Activated effector memory CD4-positive, alpha-beta T cell treated with Interleukin-2 at 50 U/mL for 16 hours (primary cell): Measurements from ENCODE around the gene SCAMP3.
"Not testable (repeated sequence)": the region's sequence is repeated elsewhere in the genome, so short reads cannot be mapped to it uniquely, and the experiment has no call there.

Experiments
- DNase-seq: peaks from one replicate; pipeline ENCODE4 v3.0.0-alpha.2; 2020

Gene SCAMP3

DNA sequence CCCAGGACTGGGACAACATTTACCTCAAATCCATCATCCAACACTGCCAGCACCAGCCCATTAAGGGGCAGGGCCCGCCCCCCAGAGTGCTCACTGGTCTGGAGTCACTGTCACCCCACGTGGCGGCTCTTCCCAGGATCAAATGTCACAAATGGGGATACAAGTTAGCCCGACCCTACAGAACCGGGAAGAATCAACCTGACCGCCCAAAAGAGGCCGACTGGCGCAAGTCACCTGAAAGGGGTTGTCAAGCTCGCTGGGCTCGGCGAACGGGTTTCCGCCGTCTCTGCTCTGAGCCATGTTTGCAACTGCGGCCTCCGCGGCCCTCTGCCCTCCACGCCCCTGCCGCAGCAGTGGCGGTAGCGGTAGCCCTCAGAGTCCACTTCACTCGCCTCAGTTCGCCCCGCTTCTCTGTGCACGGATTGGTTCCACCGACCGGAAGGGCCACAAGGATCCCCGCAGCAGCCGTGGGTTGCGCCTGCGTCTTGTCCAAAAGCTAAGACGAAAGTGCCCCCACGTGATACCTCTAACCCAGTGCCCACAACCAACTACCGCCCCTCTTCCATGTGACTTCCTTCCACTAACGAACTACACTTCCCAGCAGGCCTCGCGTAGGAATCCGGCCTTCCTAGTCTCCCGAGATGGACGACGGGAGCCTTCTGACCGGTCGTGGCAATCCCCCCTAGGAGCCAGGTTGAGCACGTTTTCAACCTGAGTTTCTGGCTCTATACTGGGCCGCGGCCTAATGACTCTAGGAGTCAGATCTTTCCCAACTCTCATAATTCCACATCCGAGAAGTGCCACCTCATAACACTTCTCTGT lies at the start of gene SCAMP3:
Gene SCAMP3, minus strand, starts transcription at position 509 of the 822 bp plus-strand sequence. Its CDS starts 209 bp downstream, at position 300.
- peak; percentile 77 for DNase-seq

DNA sequence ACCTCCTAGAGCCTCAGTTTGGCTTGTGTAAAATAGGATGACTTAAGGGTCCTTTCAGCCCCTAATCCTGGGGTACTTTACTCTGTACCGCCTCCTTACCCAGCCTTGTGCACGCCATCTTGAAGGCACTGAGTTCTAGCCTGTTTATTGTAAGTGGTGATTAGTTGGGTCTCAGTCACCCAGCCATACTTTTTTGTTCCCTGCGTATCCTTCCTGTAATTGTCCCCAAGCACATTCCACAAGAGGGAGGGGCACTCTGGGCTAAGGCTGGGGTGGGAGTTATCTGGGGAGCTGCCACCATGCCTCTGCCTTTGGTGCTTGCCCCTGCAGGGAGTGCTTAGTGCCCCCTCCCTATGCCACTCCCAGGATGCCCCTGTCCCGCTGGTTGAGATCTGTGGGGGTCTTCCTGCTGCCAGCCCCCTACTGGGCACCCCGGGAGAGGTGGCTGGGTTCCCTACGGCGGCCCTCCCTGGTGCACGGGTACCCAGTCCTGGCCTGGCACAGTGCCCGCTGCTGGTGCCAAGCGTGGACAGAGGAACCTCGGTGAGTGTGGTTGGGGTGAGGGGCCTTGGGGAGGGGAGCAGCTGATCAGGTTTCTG lies 47.4 kb upstream of the SCAMP3 start:
- DNase-seq: no peak

DNA sequence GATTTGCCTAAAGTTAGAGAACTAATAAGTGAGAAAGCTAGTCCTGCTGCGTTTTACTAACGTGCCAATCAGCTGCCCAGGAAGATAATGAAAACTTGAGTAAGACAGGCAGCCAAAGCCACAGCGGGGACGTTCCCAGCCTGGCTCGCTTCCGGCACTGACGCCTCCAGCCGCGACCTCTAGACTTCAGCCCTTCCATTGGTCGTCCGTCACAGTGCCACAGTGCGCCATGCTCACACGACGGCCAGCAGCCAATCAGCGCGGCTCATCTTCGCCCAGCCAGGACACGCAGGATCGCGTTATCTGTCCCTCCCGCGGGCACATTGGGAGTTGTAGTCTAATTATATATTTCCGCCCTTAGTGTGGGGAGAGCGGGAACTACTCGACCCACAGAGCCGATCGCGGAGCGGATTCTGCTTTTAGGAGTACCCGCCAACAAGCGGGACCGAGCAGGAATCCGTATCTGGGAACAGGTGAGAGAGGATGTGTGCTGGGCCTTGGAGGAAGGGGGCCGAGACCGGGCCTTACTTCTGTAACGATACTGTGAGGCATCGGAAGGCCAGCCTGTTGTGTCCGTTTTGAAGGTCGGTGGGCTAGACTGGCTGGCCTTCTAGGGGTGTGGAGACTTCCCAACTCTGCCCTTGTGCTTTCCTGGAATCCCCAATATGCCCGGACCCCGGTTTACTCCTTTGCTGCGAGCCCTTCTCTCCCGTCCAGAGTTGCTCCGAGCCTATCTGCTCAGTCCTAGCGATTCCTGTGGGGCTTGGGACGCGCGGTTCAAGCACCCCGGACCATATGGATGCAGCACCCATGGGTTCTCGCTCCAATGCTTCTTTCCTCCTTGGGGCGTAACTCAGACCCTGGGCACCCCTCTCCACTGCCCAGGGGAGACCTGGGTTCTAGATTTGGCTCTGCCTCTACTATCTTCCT lies 46.6 kb upstream of the SCAMP3 start, which contains the start of gene FDPS:
Gene FDPS, plus strand, starts transcription at position 374 of the 930 bp plus-strand sequence. CDS start 924 bp downstream, outside the sequence.
- peak; percentile 95 for DNase-seq

DNA sequence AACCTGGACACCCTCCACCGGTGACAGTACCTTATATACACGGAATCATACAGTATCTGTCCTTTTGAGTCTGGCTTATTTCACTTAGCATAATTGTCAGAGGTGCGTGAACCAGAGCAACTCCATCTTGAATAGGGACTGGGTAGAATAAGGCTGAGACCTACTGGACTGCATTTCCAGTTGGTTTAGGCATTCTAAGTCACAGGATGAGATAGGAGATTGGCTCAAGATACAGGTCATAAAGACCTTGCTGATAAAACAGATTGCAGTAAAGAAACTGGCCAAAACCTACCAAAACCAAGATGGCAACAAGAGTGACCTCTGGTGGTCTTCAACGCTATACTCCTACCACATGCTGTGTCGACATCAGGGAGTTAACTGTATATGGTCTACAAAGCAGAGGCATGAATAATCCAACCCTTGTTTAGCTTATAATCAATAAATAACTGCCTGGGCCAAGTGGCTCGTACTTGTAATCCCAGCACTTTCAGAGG lies 45.1 kb upstream of the SCAMP3 start:
- DNase-seq: no peak

DNA sequence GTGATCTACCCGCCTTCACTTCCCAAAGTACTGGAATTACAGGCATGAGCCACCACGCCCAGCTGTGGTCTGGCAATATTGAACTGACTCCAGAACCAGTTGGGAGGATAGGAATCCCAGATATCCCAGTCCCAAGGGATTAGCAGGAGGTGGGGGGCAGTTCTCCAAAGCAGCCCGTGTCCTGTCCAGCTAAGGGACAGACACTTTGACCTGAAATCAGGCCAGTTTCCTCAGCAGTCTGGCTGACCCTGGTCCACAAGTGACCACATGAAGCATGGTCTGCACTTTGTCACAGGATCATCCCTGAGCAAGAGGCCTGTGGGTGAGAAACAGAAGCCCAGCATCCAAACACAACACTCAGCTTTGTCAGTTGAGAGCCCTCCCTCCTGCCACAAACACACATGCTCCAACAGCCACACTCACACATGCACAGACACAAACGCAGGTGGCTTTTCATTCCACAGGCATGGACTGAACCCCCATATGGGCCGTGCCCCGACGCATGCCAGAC lies 43.8 kb upstream of the SCAMP3 start:
- no peak for DNase-seq

DNA sequence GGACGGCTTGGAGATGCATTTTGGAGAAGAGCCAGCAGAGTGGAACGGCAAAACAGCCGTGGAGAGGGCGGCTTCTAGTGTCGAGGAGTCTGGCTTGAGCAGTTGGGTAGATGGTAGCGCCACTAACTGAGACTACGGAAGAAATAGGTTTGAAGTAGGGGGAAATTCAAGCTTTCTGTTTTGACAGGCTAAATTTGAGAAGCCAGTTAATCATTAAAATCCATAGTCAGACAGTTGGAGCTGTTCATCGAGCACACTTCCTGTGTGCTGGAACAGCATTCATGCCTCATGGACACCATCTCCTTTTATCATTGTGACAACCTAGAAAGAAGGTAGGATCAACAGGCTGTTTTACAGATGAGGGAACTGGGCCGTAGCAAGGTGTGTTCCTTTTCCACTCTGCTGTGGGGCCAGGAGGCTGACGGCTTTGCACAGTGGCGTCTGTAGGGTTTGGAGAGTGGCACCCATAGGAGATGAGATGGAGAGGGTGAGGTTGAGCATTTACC lies 42.5 kb upstream of the SCAMP3 start:
- no peak for DNase-seq

DNA sequence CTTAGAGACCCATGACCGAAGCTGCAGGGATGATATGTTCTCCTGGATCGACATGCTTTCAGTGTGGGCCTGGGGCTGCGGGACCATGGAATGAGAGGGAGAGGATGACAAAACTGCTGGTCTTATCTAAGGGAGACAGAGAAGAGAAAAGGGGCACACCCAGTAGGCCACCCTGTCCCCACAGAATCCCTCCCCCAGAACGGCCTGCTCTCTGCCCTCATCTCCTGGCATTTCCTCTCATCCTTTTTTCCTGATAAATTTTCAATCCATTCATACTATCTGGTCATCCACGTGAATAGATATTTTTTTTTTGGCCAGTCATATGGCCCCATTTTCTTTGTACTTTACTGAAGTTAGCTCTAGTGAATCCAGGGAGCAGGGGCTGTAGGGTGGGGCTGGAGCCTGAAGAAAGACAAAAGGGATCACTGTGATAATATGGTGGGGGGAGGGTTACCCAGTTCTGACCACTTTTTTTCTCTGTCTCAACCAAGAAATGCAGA lies 39.2 kb upstream of the SCAMP3 start, which contains the start of gene PKLR:
Gene PKLR, minus strand, starts transcription at position 97 of the 500 bp plus-strand sequence. Its CDS starts 43 bp downstream, at position 54.
- no peak for DNase-seq

DNA sequence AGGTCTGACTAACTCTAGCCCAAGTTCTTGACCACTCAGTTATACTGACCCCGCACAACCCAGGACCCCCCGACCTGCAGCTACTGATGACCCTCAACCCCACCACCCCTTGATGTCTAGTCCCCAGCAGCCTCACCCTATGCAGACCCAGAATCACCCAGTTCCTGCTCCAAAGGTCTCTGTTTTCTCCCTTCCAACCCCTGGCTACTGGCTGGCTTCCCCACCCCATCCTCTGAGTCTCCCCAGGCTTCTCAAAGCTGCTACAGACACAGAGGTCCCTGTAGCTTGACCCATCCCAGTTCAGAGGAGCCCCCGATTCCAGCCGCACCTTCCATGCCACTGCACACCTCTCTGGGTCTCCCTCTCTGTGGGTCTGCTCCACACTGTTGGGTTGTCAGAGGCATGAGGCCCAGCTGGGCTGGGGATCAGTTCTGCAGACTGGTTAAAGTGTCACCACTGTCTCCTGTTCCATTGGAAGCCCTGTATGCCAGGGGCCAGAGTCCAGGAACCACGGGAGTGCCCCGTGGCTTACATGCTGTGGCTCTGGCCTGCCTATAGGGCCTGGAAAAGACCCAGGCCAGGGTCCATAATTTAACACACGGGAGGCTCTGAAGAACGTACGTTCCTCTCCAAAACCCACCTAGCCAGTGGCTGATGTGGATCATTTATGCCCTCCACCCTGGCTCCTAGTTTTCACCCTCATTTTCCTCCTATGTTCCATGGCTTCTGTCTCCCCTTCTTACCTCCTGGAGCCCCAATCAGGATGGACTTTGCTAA lies 38.6 kb upstream of the SCAMP3 start:
- no peak for DNase-seq

DNA sequence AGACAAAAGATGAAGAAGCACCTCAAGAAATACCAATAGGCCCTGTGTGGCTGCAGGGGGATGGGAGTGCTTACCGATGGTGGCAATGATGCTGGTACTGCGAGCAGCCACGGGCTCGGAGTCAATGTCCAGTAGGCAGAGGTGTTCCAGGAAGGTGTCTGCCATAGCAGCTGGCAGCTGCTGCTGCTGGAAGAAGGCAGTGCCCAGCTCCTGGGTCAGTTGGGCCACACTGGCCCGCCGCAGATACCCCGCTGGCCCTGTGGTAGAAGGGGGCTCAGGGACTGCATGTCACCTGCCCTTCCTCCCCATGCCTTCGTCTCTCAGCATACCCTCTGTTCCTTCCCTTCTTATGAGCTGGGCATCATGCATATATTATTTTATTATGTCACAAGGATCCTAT lies 37.9 kb upstream of the SCAMP3 start:
- no peak for DNase-seq

DNA sequence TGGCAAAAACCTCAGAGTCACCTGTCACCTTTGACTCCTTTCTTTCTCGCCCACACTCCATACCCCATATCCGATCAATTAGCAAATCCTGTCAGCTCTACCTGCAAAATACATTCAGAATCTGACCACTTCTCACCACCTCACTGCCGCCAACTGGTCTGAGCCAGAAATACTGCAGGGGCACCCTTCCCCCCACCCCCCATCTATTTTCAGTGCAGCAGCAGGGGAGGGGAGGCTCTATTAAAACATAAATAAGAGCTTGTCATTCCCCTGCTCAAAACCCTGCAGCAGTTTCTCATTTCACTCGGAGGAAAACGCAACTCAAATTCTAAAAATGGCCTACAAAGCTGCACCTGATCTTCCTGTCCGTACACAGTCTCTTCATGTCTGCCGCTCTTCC lies 35.2 kb upstream of the SCAMP3 start:
- DNase-seq: no peak

DNA sequence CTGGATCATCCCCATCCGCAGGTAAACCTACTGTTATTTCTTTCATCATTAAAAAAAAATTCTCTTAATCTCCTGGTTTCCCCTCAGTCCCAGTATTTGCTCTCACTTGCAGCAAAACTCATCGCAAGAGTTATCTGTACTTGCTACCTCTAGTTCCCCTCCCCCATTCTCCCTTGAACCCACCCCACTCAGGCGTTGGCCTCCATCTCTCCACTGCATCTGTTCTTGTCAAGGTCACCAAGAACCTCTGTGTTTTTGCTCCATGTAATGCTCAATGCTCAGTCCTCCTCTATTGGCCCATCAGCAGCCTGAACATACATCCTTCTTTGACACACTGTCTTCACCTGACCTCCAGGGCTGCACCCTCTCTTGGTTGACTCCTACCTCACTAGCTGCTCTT lies 34.5 kb upstream of the SCAMP3 start:
- no peak for DNase-seq

DNA sequence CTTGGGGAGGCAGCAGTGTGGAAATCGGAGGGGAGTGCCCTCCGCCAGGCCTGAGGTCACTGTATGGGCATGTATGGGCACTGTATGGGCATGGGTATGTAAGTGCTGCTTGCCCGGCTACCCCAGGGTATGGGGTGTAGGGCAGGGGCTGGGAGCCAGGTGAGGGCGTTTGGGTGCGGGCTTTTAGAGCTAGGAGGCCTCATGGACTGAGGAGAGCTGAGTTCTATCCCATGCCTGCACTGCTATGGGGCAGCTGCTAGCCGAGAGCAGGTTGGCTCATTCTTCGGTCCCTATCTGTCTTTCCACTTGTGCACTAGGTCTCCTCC lies 33.7 kb upstream of the SCAMP3 start:
- no peak for DNase-seq

DNA sequence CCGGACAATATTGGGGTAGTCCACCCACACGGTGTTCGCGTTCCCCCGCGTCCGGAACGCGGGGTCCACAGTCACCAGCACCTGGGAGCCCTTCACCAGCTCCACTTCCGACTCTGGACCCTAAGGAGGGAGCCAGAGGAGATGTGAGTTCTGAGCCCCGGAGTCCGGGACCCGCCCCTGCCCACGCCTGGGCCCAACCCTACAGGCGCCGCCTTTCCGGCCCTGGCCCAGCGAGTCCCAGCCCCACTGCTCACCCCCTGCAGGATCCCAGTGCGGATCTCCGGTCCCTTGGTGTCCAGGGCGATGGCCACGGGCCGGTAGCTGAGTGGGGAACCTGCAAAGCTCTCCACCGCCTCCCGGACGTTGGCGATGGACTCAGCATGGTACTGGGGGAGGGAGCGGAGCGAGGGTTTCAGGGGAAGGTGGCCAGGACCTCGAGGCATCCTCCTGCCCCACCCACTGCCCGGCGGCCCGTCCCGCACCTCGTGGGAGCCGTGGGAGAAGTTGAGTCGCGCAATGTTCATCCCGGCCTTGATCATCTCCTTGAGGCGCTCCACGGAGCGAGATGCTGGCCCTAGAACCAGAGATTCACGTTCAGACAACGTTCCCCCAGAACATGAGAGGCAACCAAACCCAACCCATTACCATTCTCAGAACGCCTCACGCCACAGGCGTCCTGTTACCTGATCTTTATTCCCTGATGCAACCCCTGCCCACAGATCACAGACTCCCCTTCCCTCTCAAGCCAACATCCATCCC lies 33.2 kb upstream of the SCAMP3 start:
- DNase-seq: no peak

DNA sequence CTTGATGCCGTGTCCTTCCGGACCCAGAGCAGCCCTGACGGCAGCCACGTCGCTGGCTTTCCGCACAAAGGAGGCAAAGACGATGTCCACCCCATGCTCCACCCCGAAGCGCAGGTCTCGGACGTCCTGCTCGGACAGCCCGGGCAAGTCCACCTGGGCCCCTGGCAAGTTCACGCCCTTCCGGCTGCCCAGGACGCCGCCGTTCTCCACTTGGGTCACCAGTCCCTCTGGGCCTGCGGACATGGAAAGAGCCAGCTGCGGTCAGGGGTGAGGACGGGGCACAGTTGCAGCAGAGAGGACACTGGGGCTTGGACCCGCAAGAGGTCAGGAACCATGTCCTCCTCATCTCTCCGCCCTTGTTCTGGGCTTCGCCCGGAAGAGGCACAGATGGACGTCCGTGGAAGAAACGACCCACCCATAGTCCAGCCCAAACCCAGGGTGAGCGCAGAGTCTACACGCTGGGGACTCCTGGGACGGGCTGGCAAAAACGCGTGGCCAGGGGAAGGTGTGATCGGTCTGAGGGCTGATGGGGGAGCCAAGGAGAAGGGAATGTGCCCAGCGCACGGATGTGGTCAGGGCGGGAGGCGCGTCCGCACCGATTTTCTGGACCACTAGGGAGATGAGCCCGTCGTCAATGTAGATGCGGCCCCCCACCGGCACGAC lies 32.5 kb upstream of the SCAMP3 start:
- no peak for DNase-seq

DNA sequence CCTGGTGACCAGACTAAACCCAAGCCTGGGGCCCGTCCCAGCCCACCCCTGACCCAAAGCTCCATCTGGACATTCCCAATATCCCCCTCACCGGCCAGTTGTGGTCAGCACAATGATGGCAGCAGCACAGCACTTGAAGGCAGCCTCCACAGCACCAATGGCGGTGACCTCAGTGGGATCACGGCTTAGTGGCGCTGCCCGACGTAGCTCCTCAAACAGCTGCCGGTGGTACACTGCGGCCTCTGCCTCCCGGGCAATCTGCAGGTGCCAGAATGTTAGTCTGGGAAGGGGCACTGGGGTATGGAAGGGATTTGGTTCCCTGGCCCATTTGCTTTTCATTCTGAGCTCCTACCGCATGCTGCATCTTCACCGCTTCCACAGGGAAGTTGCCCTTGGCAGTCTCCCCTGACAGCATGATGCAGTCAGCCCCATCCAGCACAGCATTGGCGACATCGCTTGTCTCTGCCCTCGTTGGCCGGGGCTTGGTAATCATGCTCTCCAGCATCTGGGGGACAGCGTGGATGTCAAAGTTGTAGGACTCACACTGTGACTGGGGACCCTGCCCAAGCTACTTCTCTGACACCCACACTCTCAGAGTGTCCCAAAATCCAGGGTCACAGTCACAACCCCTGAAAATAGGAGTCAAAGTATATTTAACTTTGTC lies 31.1 kb upstream of the SCAMP3 start:
- no peak for DNase-seq

DNA sequence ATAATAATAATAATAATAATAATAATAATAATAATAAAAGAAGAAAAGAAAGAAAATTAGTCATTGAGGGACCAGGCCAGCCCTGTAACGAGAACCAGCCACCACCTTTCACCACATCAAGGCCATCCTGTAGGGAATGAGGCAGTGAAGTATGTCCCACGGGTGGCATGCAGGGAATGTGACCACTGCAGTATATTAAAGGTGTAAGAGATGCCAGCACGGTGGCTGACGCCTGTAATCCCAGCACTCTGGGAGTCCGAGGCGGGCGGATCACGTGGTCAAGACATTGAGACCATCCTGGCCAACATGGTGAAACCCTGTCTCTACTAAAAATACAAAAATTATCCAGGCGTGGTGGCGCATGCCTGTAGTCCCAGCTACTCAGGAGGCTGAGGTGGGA lies 28.8 kb upstream of the SCAMP3 start:
- not testable (repeated sequence) for DNase-seq

DNA sequence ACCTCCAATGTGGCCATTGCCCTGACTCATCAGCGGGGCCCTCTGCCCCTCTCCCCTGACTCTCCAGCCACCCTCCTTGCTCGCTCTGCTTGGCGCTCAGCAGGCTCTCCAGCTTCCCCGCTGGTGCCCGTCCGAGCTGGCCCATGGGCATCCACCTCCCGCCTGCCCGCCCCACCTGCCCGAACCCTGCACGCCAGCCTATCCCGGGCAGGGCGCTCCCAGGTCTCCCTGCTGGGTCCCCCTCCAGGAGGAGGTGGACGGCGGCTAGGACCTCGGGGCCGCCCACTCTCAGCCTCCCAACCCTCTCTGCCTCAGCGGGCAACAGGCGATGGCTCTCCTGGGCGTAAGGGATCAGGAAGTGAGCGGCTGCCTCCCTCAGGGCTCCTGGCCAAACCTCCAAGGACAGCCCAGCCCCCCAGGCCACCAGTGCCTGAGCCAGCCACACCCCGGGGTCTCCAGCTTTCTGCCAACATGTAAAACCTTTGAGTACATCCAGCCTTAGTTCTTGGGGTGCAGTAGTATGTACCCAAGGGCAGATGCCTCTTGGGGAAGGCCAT lies 25.9 kb upstream of the SCAMP3 start:
- no peak for DNase-seq

DNA sequence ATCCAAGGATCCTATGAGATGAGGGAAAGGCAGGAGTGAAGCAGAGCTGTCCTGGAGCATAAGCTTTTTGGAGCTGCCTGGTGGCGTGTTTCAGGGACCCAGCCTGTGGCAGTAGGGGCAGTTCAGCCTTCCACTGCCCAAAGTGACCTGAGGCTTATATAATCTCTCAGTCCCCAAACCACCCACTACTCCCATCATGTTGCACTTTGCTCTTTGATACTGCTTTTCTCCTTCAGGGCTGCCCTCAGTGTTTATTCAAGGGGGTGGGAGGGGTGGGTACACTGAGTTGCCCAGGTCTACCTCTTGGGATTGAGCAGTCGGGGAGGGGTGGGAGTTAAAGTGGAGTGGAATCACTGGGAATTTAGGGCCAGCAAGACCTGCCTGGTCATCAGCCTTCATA lies 24.4 kb upstream of the SCAMP3 start:
- DNase-seq: no peak

DNA sequence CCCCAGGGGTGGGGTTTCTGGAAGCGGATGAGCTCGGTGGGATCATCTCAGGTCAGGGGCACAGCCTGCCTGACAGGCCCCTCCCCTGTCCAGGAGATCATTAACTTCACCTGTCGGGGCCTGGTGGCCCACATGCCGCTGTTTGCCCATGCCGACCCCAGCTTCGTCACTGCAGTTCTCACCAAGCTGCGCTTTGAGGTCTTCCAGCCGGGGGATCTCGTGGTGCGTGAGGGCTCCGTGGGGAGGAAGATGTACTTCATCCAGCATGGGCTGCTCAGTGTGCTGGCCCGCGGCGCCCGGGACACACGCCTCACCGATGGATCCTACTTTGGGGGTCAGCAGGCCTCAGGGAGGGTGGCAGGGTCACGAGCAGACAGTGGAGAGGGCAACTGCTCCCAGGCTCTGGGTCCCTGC lies 23.5 kb upstream of the SCAMP3 start:
- no peak for DNase-seq
